Neural cell (in vitro differentiated cells): ENCODE results near the gene FYN. TPM values are rescaled to one million over a fixed set of nuclear protein-coding genes. Genes with fewer than 3 reads are reported as not detected.

ENCODE experiments used
- H2AFZ ChIP-seq: fragments of 200-600, 300-800 bp; sonication (generic), shearing (Covaris generic); 2 replicates; pipeline ENCODE4 v1.6.0; 2014; ENCODE audit warnings: low read depth, mild to moderate bottlenecking, antibody characterized with exemption, low read length, moderate library complexity
- H3F3A ChIP-seq: fragments of 200-600 bp; shearing (Covaris generic); 2 replicates; pipeline ENCODE4 v1.6.1; 2016; ENCODE audit warnings: mild to moderate bottlenecking, moderate library complexity, mixed read lengths, antibody characterized with exemption, low read length; ENCODE audit not compliant: insufficient read depth, poor library complexity, severe bottlenecking
- H3K27ac ChIP-seq: fragments of 200-600, 300-800 bp; sonication (generic), shearing (Covaris generic); 2 replicates; pipeline ENCODE4 v1.5.1; 2014; ENCODE audit warnings: mild to moderate bottlenecking, low read length, moderate library complexity
- H3K27me3 ChIP-seq: fragments of 300-800, 200-600 bp; sonication (generic), shearing (Covaris generic); 2 replicates; pipeline ENCODE4 v1.6.0; 2014; ENCODE audit warnings: mild to moderate bottlenecking, low read depth, low read length, moderate library complexity; ENCODE audit not compliant: insufficient read depth
- H3K36me3 ChIP-seq: fragments of 300-800, 200-600 bp; sonication (generic), shearing (Covaris generic); 2 replicates; pipeline ENCODE4 v1.5.1; 2014; ENCODE audit warnings: mild to moderate bottlenecking, antibody characterized with exemption, low read length, moderate library complexity; ENCODE audit not compliant: insufficient read depth
- H3K4me2 ChIP-seq: fragments of 300-800, 200-600 bp; sonication (generic), shearing (Covaris generic); 2 replicates; pipeline ENCODE4 v1.6.0; 2014; ENCODE audit warnings: mild to moderate bottlenecking, low read length
- H3K4me3 ChIP-seq: fragments of 300-800, 200-600 bp; sonication (generic), shearing (Covaris generic); 2 replicates; pipeline ENCODE4 v1.5.1; 2014; ENCODE audit warnings: mild to moderate bottlenecking, low read length, moderate library complexity
- H3K79me2 ChIP-seq: fragments of 200-600 bp; shearing (Covaris generic); replicated peaks from 2 replicates; pipeline ENCODE4 v1.6.0; 2014; ENCODE audit warnings: mild to moderate bottlenecking, low read length, moderate library complexity; ENCODE audit not compliant: insufficient read depth
- H3K9ac ChIP-seq: fragments of 300-800, 200-600 bp; sonication (generic), shearing (Covaris generic); 2 replicates; pipeline ENCODE4 v1.6.1; 2016; ENCODE audit warnings: mild to moderate bottlenecking, low read length, mixed read lengths
- H3K9me2 ChIP-seq: fragments of 200-600 bp; shearing (Covaris generic); 2 replicates; pipeline ENCODE4 v1.6.1; 2016; ENCODE audit warnings: mild to moderate bottlenecking, low read length, mixed read lengths; ENCODE audit not compliant: insufficient read depth
- H3K9me3 ChIP-seq: fragments of 200-600, 300-800 bp; sonication (generic), shearing (Covaris generic); 2 replicates; pipeline ENCODE4 v1.6.1; 2016; ENCODE audit warnings: mild to moderate bottlenecking, mixed run types, low read length, moderate library complexity, mixed read lengths
- H4K20me1 ChIP-seq: fragments of 200-600 bp; shearing (Covaris generic); 2 replicates; pipeline ENCODE4 v1.6.1; 2016; ENCODE audit warnings: mild to moderate bottlenecking, mixed run types; ENCODE audit not compliant: insufficient read depth
- CTCF ChIP-seq: fragments of 450-650 bp; IDR thresholded peaks from 2 replicates; pipeline ENCODE4 v1.5.1; 2014; ENCODE audit warnings: antibody characterized with exemption, mild to moderate bottlenecking, moderate library complexity; ENCODE audit not compliant: poor library complexity, severe bottlenecking
- EP300 ChIP-seq: fragments of 450-650 bp; conservative IDR thresholded peaks from 2 replicates; pipeline ENCODE4 v1.6.1; 2014; ENCODE audit warnings: antibody characterized with exemption, mild to moderate bottlenecking, moderate library complexity; ENCODE audit not compliant: poor library complexity, severe bottlenecking
- EZH2 ChIP-seq: fragments of 200-600, 300-800 bp; shearing (Covaris generic), sonication (generic); IDR thresholded peaks from 2 replicates; pipeline ENCODE4 v1.6.1; 2014; ENCODE audit warnings: antibody characterized with exemption, low read length, borderline replicate concordance, mild to moderate bottlenecking; ENCODE audit not compliant: insufficient read depth, poor library complexity, severe bottlenecking
- MXI1 ChIP-seq: fragments of 450-650 bp; conservative IDR thresholded peaks from 2 replicates; pipeline ENCODE4 v1.6.1; 2014; ENCODE audit warnings: antibody characterized with exemption, mild to moderate bottlenecking; ENCODE audit not compliant: poor library complexity, severe bottlenecking
- POLR2AphosphoS5 ChIP-seq: IDR thresholded peaks from 2 replicates; pipeline ENCODE4 v1.6.1; 2012
- RAD21 ChIP-seq: fragments of 450-650 bp; conservative IDR thresholded peaks from 2 replicates; pipeline ENCODE4 v1.6.1; 2014; ENCODE audit warnings: antibody characterized with exemption, mild to moderate bottlenecking, moderate library complexity
- REST ChIP-seq: IDR thresholded peaks from 2 replicates; pipeline ENCODE4 v1.6.1; 2012; ENCODE audit warnings: borderline replicate concordance
- SMC3 ChIP-seq: fragments of 450-650 bp; conservative IDR thresholded peaks from 2 replicates; pipeline ENCODE4 v1.6.1; 2014; ENCODE audit warnings: antibody characterized with exemption, mild to moderate bottlenecking, moderate library complexity; ENCODE audit not compliant: poor library complexity
- TAF1 ChIP-seq: IDR thresholded peaks from 2 replicates; pipeline ENCODE4 v1.6.1; 2012; ENCODE audit warnings: low read depth
- polyA plus RNA-seq: library from polyadenylated mRNA; depleted of rRNA; stranded (reverse); fragments of >200 nt; gene quantifications from 2 replicates; pipeline ENCODE4 v1.2.3, GENCODE V29; 2014

Gene FYN
- polyA plus RNA-seq, 1 donor from 2014 or later, result 277 TPM

GRCh38 chr6:111711476-111711875 lies 161.8 kb downstream of the FYN start:
- H3K4me3 ChIP-seq, result no peak overlapping the region
- H3K36me3 ChIP-seq, result peaks cover 17% of the 10 kb centered on the region
- H3K9me2 ChIP-seq, result no peaks in the 10 kb centered on the region
- H3K9ac ChIP-seq, result no peak overlapping the region
- H3K27ac ChIP-seq, result no peak overlapping the region
- H3K9me3 ChIP-seq, result no peaks in the 10 kb centered on the region
- no peak overlapping the region for H3K4me2 ChIP-seq
- no peak for TF ChIP-seq CTCF
- TF ChIP-seq MXI1, result no peak
- no peak for TF ChIP-seq REST
- no peak for TF ChIP-seq EP300
- TF ChIP-seq RAD21, result no peak
- no peak for TF ChIP-seq SMC3
- TF ChIP-seq EZH2, result no peak
- TF ChIP-seq TAF1, result no peak
- no peak for TF ChIP-seq POLR2AphosphoS5
- peaks cover 12% of the 10 kb centered on the region for H3K79me2 ChIP-seq
- H2AFZ ChIP-seq, result no peak overlapping the region
- no peaks in the 10 kb centered on the region for H3K27me3 ChIP-seq
- H3F3A ChIP-seq, result no peaks in the 10 kb centered on the region
- H4K20me1 ChIP-seq, result no peaks in the 10 kb centered on the region

- Histone ChIP-seq H3K9me3 (no peaks in the 10 kb centered on the region), H2AFZ (no peak overlapping the region), H3K4me3 (no peak overlapping the region), H3K9ac (no peak overlapping the region), H4K20me1 (no peaks in the 10 kb centered on the region), H3K27ac (no peak overlapping the region), H3K27me3 (no peaks in the 10 kb centered on the region), H3K79me2 (peaks cover 12% of the 10 kb centered on the region), H3K36me3 (peaks cover 20% of the 10 kb centered on the region), H3K4me2 (no peak overlapping the region), H3K9me2 (no peaks in the 10 kb centered on the region), H3F3A (no peaks in the 10 kb centered on the region)
- TF ChIP-seq EP300 (no peak), REST (no peak), CTCF (no peak), RAD21 (no peak), POLR2AphosphoS5 (no peak), SMC3 (no peak), EZH2 (no peak), MXI1 (no peak), TAF1 (no peak)
These were observed 162.3 kb downstream of the FYN start for GRCh38 chr6:111710911-111711310.
